Common myeloid progenitor, CD34-positive (primary cell): ENCODE data around the gene CKS1B.
A peak's percentile ranks its signal among the peaks of the same experiment; 100 is the strongest.

ENCODE experiments used
- CTCF ChIA-PET: fragments of 350-600 bp; sonication (Branson Sonifier 250); formaldehyde crosslinking; loops from one replicate; lab custom pipeline; 2021; ENCODE audit warnings: antibody characterized with exemption; lab: Charles Lee
- POLR2A ChIA-PET: fragments of 350-600 bp; sonication (Branson Sonifier 250); formaldehyde crosslinking; loops from one replicate; lab custom pipeline; 2021; ENCODE audit warnings: antibody characterized with exemption; lab: Charles Lee
- DNase-seq, 3 donors: peaks; one replicate each; pipeline versions ENCODE4 v3.0.0 to v3.0.0-alpha.2; 2013
- H3K27ac ChIP-seq, 2 experiments: 1 replicate in 1 of 2; 2 replicates in 1 of 2; pipeline ENCODE4 v1.7.0; 2013; ENCODE audit warnings: inconsistent platforms in 2 of 2, low read length in 2 of 2, mild to moderate bottlenecking in 2 of 2, low read depth in 1 of 2, moderate library complexity in 1 of 2; ENCODE audit not compliant: severe bottlenecking in 2 of 2, insufficient read depth in 1 of 2, poor library complexity in 1 of 2
- H3K27me3 ChIP-seq, 5 experiments: replicated peaks in 2 of 5; 1 replicate in 3 of 5; 2 replicates in 2 of 5; pipeline versions ENCODE4 v1.6.1 to v1.7.0; 2013; ENCODE audit warnings: low read length in 4 of 5, mild to moderate bottlenecking in 2 of 5, moderate library complexity in 2 of 5, inconsistent platforms in 1 of 5; ENCODE audit not compliant: insufficient read depth in 5 of 5, control insufficient read depth in 4 of 5
- H3K36me3 ChIP-seq, 4 experiments: 1 replicate in 2 of 4; 2 replicates in 2 of 4; pipeline versions ENCODE4 v1.6.1 to v1.7.0; 2013; ENCODE audit warnings: low read length in 3 of 4, control low read depth in 1 of 4, mild to moderate bottlenecking in 1 of 4; ENCODE audit not compliant: control insufficient read depth in 4 of 4, insufficient read depth in 4 of 4
- H3K4me1 ChIP-seq, 4 experiments: 1 replicate in 3 of 4; 2 replicates in 1 of 4; pipeline versions ENCODE4 v1.6.1 to v1.7.1; 2013; ENCODE audit warnings: low read length in 3 of 4, mild to moderate bottlenecking in 3 of 4, control low read depth in 1 of 4, inconsistent platforms in 1 of 4, moderate library complexity in 1 of 4; ENCODE audit not compliant: control insufficient read depth in 4 of 4, insufficient read depth in 4 of 4; ENCODE audit errors: control extremely low read depth in 1 of 4
- H3K4me3 ChIP-seq, 7 experiments: 1 replicate in 4 of 7; 2 replicates in 3 of 7; pipeline versions ENCODE4 v1.5.1 to v1.7.0; 2013; ENCODE audit warnings: mild to moderate bottlenecking in 7 of 7, low read length in 6 of 7, moderate library complexity in 6 of 7, inconsistent platforms in 2 of 7, low read depth in 2 of 7, control low read depth in 1 of 7; ENCODE audit not compliant: insufficient read depth in 4 of 7, control insufficient read depth in 1 of 7; ENCODE audit errors: extremely low read depth in 1 of 7
- H3K9me3 ChIP-seq, 5 experiments: 1 replicate in 4 of 5; 2 replicates in 1 of 5; pipeline versions ENCODE4 v1.6.1 to v1.7.1; 2013; ENCODE audit warnings: low read length in 4 of 5, mild to moderate bottlenecking in 2 of 5, inconsistent platforms in 1 of 5, low read depth in 1 of 5, moderate library complexity in 1 of 5; ENCODE audit not compliant: control insufficient read depth in 4 of 5, insufficient read depth in 2 of 5; ENCODE audit errors: control extremely low read depth in 1 of 5
- WGBS: methylation state at CpG from one replicate; pipeline ENCODE4 v1.1.5; 2013; ENCODE audit not compliant: insufficient coverage; 5-methylcytosine and 5-hydroxymethylcytosine counted together

The CKS1B gene

GRCh38 chr1:155011004-155011416 is 36.5 kb downstream of the CKS1B start:
- POLR2A ChIA-PET, result no interaction called here
- WGBS, result 93% methylated on average over 5 of the region's 5 CpGs

GRCh38 chr1:155011437-155012025 is 37.0 kb downstream of the CKS1B start:
- no peaks in the 10 kb centered on the region for H3K27me3 ChIP-seq
- no peak for DNase-seq
- ChIA-PET POLR2A (interaction anchor here (0.6 to 1.6 kb wide), 2 partner anchors 8 to 12 kb away, joined by 3 to 4 read pairs; partner anchors contain the start of gene ZBTB7B), CTCF (interaction anchor here (0.8 to 12.4 kb wide), 4 partner anchors 11 to 48 kb away, joined by 3 to 233 read pairs (median 3); partner anchors contain the start of genes LENEP and ZBTB7B)
- H3K9me3 ChIP-seq, result no peaks in the 10 kb centered on the region
- WGBS, result no CpG with 5 or more reads among the region's 6 CpGs
- peaks cover 3 to 91% (median 79%) of the 10 kb centered on the region in 4 experiments for H3K4me1 ChIP-seq
- H3K27ac ChIP-seq, result no peak overlapping the region
- H3K36me3 ChIP-seq, result peaks cover 0 to 25% (median 2%) of the 10 kb centered on the region in 4 experiments
- no peak overlapping the region for H3K4me3 ChIP-seq

More at GRCh38 chr1:155011004-155011416, 36.5 kb downstream of the CKS1B start:
- CTCF ChIA-PET, result interaction anchor here (0.6 to 12.4 kb wide), 5 partner anchors 10 to 48 kb away, joined by 3 to 233 read pairs (median 3); partner anchors contain the start of genes LENEP and ZBTB7B
- no peak for DNase-seq
- no peak overlapping the region for H3K4me3 ChIP-seq
- H3K36me3 ChIP-seq, result peaks cover 0 to 19% (median 2%) of the 10 kb centered on the region in 4 experiments
- no peaks in the 10 kb centered on the region for H3K27me3 ChIP-seq
- peaks cover 3 to 91% (median 79%) of the 10 kb centered on the region in 4 experiments for H3K4me1 ChIP-seq
- H3K27ac ChIP-seq, result no peak overlapping the region
- H3K9me3 ChIP-seq, result no peaks in the 10 kb centered on the region

- WGBS, result 21% methylated on average over 3 of the region's 9 CpGs
- H3K9me3 ChIP-seq, result no peaks in the 10 kb centered on the region
- DNase-seq, result peak in 1 of 3 donors; percentile 39
- ChIA-PET POLR2A (interaction anchor here (0.6 to 1.6 kb wide), 2 partner anchors 9 to 12 kb away, joined by 3 to 4 read pairs; partner anchors contain the start of gene ZBTB7B), CTCF (interaction anchor here (0.8 to 12.4 kb wide), 6 partner anchors 10 to 49 kb away, joined by 3 to 233 read pairs (median 3); partner anchors contain the start of genes LENEP and ZBTB7B)
- peaks cover 0 to 26% (median 2%) of the 10 kb centered on the region in 4 experiments for H3K36me3 ChIP-seq
- H3K4me1 ChIP-seq, result peaks cover 3 to 91% (median 79%) of the 10 kb centered on the region in 4 experiments
- H3K27ac ChIP-seq, result no peak overlapping the region
- peak overlapping the region in 1 of 7 experiments; percentile 7 for H3K4me3 ChIP-seq
- H3K27me3 ChIP-seq, result no peaks in the 10 kb centered on the region
These were observed 37.6 kb downstream of the CKS1B start for GRCh38 chr1:155012026-155012546.

DNA sequence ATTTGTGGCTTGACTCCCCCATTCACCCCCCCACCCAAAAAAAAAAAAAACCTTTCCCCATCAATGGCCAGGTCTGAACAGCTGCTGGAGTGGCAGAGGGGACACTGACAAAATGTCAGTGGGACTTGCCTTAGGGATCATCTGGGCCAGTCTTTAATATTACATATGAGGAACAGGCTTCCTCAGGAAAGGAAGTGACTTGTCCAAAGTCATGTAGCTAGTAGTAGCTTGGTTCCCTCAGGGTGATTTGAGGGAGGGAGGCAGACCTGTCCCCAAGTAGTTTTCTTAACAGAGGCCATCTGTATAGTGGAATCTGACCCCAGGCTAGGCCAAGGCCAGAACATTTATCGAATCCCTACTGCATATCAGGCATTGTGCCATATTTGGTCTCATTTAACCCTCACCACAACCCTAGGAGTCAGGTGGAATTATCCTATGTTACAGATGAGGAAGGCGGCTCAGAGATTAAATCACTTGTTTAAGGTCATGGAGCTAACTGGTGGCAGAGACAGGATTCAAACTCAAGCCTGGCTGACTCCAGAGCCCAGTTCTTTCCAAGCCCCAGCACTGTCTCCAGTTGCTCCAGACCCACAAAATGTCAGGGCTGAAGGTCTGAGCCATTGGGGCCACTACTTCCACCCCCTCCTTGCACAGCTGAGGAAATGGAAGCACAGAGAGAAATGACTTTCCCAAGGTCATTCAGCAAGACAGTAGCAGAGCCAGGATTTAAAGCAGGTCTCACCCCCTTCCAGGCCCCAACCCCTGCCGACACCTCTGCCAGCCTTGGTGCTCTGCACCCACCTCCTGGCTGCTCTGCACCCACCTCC is 38.5 kb downstream of the CKS1B start:
- ChIA-PET CTCF (interaction anchor here (0.8 to 12.4 kb wide), 7 partner anchors 9 to 72 kb away, joined by 3 to 233 read pairs (median 4); partner anchors contain the start of genes LENEP and ZBTB7B), POLR2A (interaction anchor here (1.6 kb wide), 1 partner anchor 13 kb away, joined by 4 read pairs; no protein-coding TSS in a partner anchor)
- Histone ChIP-seq H3K9me3 (no peaks in the 10 kb centered on the region), H3K36me3 (peaks cover 0 to 26% (median 2%) of the 10 kb centered on the region in 4 experiments), H3K27me3 (no peaks in the 10 kb centered on the region), H3K4me1 (peaks cover 0 to 90% (median 78%) of the 10 kb centered on the region in 4 experiments), H3K27ac (no peak overlapping the region), H3K4me3 (peak overlapping the region in 1 of 7 experiments; percentile 25)
- WGBS, result 83% methylated on average over 1 of the region's 3 CpGs
- no peak for DNase-seq

DNA sequence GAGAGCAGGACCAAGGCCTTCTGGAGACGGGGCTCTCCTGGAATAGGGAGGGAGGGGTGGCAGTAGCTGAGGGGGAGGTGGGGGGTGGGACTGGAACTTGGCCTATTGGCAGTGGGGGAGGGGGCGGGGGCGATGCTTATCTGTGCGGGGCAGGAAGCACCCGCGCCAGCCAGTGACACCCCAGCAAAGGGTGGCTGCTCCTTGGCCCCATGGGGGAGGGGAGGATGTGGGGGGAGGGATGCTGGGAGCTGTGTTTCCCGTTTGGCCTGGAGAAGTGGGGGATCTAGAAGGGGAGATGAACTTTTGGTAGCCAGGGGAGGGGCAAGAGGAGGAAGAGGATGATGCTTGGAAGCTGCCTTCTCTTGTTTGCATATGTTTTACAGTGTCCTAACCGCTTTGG is 39.2 kb downstream of the CKS1B start:
- Histone ChIP-seq H3K4me3 (peak overlapping the region in 1 of 7 experiments; percentile 19), H3K9me3 (no peaks in the 10 kb centered on the region), H3K36me3 (peaks cover 0 to 26% (median 2%) of the 10 kb centered on the region in 4 experiments), H3K27me3 (no peaks in the 10 kb centered on the region), H3K27ac (peak overlapping the region in 1 of 2 experiments; percentile 6), H3K4me1 (peaks cover 0 to 89% (median 74%) of the 10 kb centered on the region in 4 experiments)
- ChIA-PET POLR2A (no interaction called here), CTCF (interaction anchor here (1.2 to 12.4 kb wide), 4 partner anchors 15 to 71 kb away, joined by 3 to 233 read pairs (median 4); partner anchors contain the start of genes LENEP and ZBTB7B)
- 11% methylated on average over 6 of the region's 8 CpGs for WGBS
- peak in 1 of 3 donors; percentile 35 for DNase-seq

DNA sequence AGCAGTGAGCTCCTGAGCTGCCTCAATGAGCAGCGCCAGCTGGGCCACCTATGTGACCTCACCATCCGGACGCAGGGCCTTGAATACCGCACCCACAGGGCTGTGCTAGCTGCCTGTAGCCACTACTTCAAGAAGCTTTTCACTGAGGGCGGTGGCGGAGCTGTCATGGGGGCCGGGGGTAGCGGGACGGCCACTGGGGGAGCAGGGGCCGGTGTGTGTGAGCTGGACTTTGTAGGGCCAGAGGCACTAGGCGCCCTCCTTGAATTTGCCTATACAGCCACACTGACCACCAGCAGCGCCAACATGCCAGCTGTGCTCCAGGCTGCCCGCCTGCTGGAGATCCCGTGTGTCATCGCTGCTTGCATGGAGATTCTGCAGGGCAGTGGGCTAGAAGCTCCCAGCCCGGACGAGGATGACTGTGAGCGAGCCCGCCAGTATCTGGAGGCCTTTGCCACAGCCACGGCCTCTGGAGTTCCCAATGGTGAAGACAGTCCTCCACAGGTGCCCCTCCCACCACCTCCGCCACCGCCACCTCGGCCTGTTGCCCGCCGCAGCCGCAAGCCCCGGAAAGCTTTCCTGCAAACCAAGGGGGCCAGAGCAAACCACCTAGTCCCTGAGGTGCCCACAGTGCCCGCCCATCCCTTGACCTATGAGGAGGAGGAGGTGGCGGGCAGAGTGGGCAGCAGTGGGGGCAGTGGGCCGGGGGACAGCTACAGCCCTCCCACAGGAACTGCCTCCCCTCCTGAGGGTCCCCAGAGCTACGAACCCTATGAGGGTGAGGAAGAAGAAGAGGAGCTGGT is 40.4 kb downstream of the CKS1B start:
- H3K27me3 ChIP-seq, result no peaks in the 10 kb centered on the region
- WGBS, result 96% methylated on average over 23 of the region's 31 CpGs
- H3K4me1 ChIP-seq, result peaks cover 0 to 82% (median 68%) of the 10 kb centered on the region in 4 experiments
- DNase-seq, result no peak
- H3K27ac ChIP-seq, result no peak overlapping the region
- no peak overlapping the region for H3K4me3 ChIP-seq
- ChIA-PET CTCF (interaction anchor here (0.6 to 12.4 kb wide), 15 partner anchors 7 to 202 kb away, joined by 3 to 233 read pairs (median 7); partner anchors contain the start of genes LENEP, PBXIP1 and ZBTB7B), POLR2A (no interaction called here)
- peaks cover 0 to 26% (median 2%) of the 10 kb centered on the region in 4 experiments for H3K36me3 ChIP-seq
- H3K9me3 ChIP-seq, result no peaks in the 10 kb centered on the region
